H1 (cell line): ENCODE data around the gene RHO. TPM values are rescaled to one million over a fixed set of nuclear protein-coding genes. Genes with fewer than 3 reads are reported as not detected.

ENCODE experiments used
- ASH2L ChIP-seq: fragments of 200-600, 300-600 bp; sonication (generic); IDR thresholded peaks from one replicate; pipeline ENCODE4 v1.7.1; 2017; ENCODE audit warnings: low read length
- BRCA1 ChIP-seq: IDR thresholded peaks from 2 replicates; pipeline ENCODE4 v1.6.1; 2012; ENCODE audit warnings: low read depth, low read length, improper control_type of control experiment
- NANOG ChIP-seq: IDR thresholded peaks from 2 replicates; pipeline ENCODE4 v1.6.1; 2011; ENCODE audit warnings: low read length, low read depth, mild to moderate bottlenecking, inconsistent platforms; ENCODE audit not compliant: insufficient read depth, poor library complexity, severe bottlenecking
- NRF1 ChIP-seq: IDR thresholded peaks from 2 replicates; pipeline ENCODE4 v1.6.1; 2011; ENCODE audit warnings: mild to moderate bottlenecking, low read depth, low read length, improper control_type of control experiment
- SP1 ChIP-seq: IDR thresholded peaks from 2 replicates; pipeline ENCODE4 v1.6.1; 2011; ENCODE audit warnings: low read depth, low read length
- polyA plus RNA-seq, 7 experiments: library from polyadenylated mRNA; depleted of rRNA in 3 of 7; stranded (reverse) in 5 of 7; unstranded in 2 of 7; fragments of >200 nt in 5 of 7; fragments of 200-250 nt in 2 of 7; gene quantifications; 1 replicate in 5 of 7; 2 replicates in 1 of 7; 4 replicates in 1 of 7; pipeline versions ENCODE4 v1.2.1 to v1.2.3, GENCODE V29; 2011 to 2013; ENCODE audit warnings: missing spikeins in 2 of 7, mixed read lengths in 2 of 7
- total RNA-seq: library from RNA; stranded (reverse); fragmentation: NEBNext Ultra II Directional; extraction: Animal tissue kit (Norgen Biotek cat#: 25700); gene quantifications from 2 replicates; pipeline ENCODE4 v1.2.1, GENCODE V29; 2021

The RHO gene
- total and polyA plus RNA-seq, 2 of the 8 experiments (the other 6 are each of a cell fraction or from before 2014, with no cell fraction given), result not detected

DNA sequence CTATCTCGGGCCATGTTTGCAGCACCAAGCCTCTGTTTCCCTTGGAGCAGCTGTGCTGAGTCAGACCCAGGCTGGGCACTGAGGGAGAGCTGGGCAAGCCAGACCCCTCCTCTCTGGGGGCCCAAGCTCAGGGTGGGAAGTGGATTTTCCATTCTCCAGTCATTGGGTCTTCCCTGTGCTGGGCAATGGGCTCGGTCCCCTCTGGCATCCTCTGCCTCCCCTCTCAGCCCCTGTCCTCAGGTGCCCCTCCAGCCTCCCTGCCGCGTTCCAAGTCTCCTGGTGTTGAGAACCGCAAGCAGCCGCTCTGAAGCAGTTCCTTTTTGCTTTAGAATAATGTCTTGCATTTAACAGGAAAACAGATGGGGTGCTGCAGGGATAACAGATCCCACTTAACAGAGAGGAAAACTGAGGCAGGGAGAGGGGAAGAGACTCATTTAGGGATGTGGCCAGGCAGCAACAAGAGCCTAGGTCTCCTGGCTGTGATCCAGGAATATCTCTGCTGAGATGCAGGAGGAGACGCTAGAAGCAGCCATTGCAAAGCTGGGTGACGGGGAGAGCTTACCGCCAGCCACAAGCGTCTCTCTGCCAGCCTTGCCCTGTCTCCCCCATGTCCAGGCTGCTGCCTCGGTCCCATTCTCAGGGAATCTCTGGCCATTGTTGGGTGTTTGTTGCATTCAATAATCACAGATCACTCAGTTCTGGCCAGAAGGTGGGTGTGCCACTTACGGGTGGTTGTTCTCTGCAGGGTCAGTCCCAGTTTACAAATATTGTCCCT, 1.2 kb downstream of the RHO start (continued):
- TF ChIP-seq NANOG, result no peak
- TF ChIP-seq SP1, result no peak
- TF ChIP-seq NRF1, result no peak
- no peak for TF ChIP-seq BRCA1
- no peak for TF ChIP-seq ASH2L
